ENCODE measurements around the gene CASTOR2. TPM values are rescaled to one million over a fixed set of nuclear protein-coding genes. Genes with fewer than 3 reads are reported as not detected.
"Not testable (repeated sequence)": the region's sequence is repeated elsewhere in the genome, so short reads cannot be mapped to it uniquely, and the experiment has no call there.

CASTOR2 gene
- total RNA-seq, 1 experiment from 2014 or later: 26.5 TPM

- not testable (repeated sequence) for H2BK15ac ChIP-seq (ENCODE audit: low read depth, low read length); H3K4me3 Mint-ChIP-seq; H4K5ac ChIP-seq (ENCODE audit: insufficient read length, low read depth, low read length); H3K79me2 ChIP-seq (ENCODE audit: insufficient read depth, low read length); H2BK120ac ChIP-seq (ENCODE audit: low read depth, low read length, poor library complexity, severe bottlenecking); H3K23ac ChIP-seq (ENCODE audit: insufficient read length, low read depth, low read length); H3K4me2 ChIP-seq (ENCODE audit: insufficient read depth, insufficient read length, low read length); H2AFZ ChIP-seq (ENCODE audit: low read length); H3T11ph ChIP-seq (ENCODE audit: low read length); H3K27ac ChIP-seq (ENCODE audit: insufficient read length, low read depth, low read length); H2BK12ac ChIP-seq (ENCODE audit: insufficient read length, low read depth, low read length); H3K9me3 Mint-ChIP-seq; H4K8ac ChIP-seq (replicated peaks; ENCODE audit: insufficient read length, low read depth, low read length); H3K79me1 ChIP-seq (ENCODE audit: insufficient read depth, low read depth, low read length, poor library complexity, severe bottlenecking); H4K91ac ChIP-seq (ENCODE audit: insufficient read length, low read depth, low read length); H3K4me1 Mint-ChIP-seq; H3K9ac ChIP-seq (ENCODE audit: extremely low read depth, insufficient read length, low read length); H3K18ac ChIP-seq (ENCODE audit: insufficient read length, low read depth, low read length); H2BK5ac ChIP-seq (ENCODE audit: insufficient read length, low read length); H3K36me3 Mint-ChIP-seq (ENCODE audit: insufficient read depth in 1 of 3, low read depth in 3 of 3); H3K4me1 ChIP-seq (ENCODE audit: insufficient read depth, low read length); H3K9me3 ChIP-seq (ENCODE audit: control insufficient read depth, low read depth, low read length); DNase-seq; H3K4ac ChIP-seq (ENCODE audit: low read depth, low read length); H2AK5ac ChIP-seq (ENCODE audit: insufficient read length, low read length); H3K56ac ChIP-seq (ENCODE audit: insufficient read length, low read depth, low read length); H3K27me3 ChIP-seq (ENCODE audit: insufficient read depth, low read length); H3K23me2 ChIP-seq (ENCODE audit: insufficient read length, low read depth, low read length, poor library complexity, severe bottlenecking); H3K27ac Mint-ChIP-seq; H2BK20ac ChIP-seq (ENCODE audit: low read depth, low read length, poor library complexity, severe bottlenecking); H3K14ac ChIP-seq (ENCODE audit: insufficient read depth, low read length); H3K27me3 Mint-ChIP-seq (ENCODE audit: low read depth); H4K20me1 ChIP-seq (ENCODE audit: control insufficient read depth, insufficient read depth, insufficient read length)
- WGBS (ENCODE audit: extremely low coverage, insufficient read length, low lambda C conversion rate): no CpG with 5 or more reads among the region's 3 CpGs
Observed at GRCh38 chr7:74947741-74948140, 16.8 kb upstream of the CASTOR2 start.

- not testable (repeated sequence) for H3K27me3 ChIP-seq (ENCODE audit: insufficient read depth, low read length); H3K23ac ChIP-seq (ENCODE audit: insufficient read length, low read depth, low read length); H2BK12ac ChIP-seq (ENCODE audit: insufficient read length, low read depth, low read length); H2AFZ ChIP-seq (ENCODE audit: low read length); H3K9me3 ChIP-seq (ENCODE audit: control insufficient read depth, low read depth, low read length); H4K8ac ChIP-seq (replicated peaks; ENCODE audit: insufficient read length, low read depth, low read length); H3T11ph ChIP-seq (ENCODE audit: low read length); H3K27ac ChIP-seq (ENCODE audit: insufficient read length, low read depth, low read length); H3K36me3 Mint-ChIP-seq (ENCODE audit: insufficient read depth in 1 of 3, low read depth in 3 of 3); H3K56ac ChIP-seq (ENCODE audit: insufficient read length, low read depth, low read length); H4K20me1 ChIP-seq (ENCODE audit: control insufficient read depth, insufficient read depth, insufficient read length); H3K79me1 ChIP-seq (ENCODE audit: insufficient read depth, low read depth, low read length, poor library complexity, severe bottlenecking); DNase-seq; H2BK15ac ChIP-seq (ENCODE audit: low read depth, low read length); H3K9me3 Mint-ChIP-seq; H3K4me1 ChIP-seq (ENCODE audit: insufficient read depth, low read length); H3K18ac ChIP-seq (ENCODE audit: insufficient read length, low read depth, low read length); H4K91ac ChIP-seq (ENCODE audit: insufficient read length, low read depth, low read length); H3K4me2 ChIP-seq (ENCODE audit: insufficient read depth, insufficient read length, low read length); H2AK5ac ChIP-seq (ENCODE audit: insufficient read length, low read length); H3K79me2 ChIP-seq (ENCODE audit: insufficient read depth, low read length); H3K23me2 ChIP-seq (ENCODE audit: insufficient read length, low read depth, low read length, poor library complexity, severe bottlenecking); H2BK120ac ChIP-seq (ENCODE audit: low read depth, low read length, poor library complexity, severe bottlenecking); H3K14ac ChIP-seq (ENCODE audit: insufficient read depth, low read length); H3K27ac Mint-ChIP-seq; H3K9ac ChIP-seq (ENCODE audit: extremely low read depth, insufficient read length, low read length); H3K27me3 Mint-ChIP-seq (ENCODE audit: low read depth); H3K4me3 Mint-ChIP-seq; H2BK5ac ChIP-seq (ENCODE audit: insufficient read length, low read length); H4K5ac ChIP-seq (ENCODE audit: insufficient read length, low read depth, low read length); H3K4ac ChIP-seq (ENCODE audit: low read depth, low read length); H2BK20ac ChIP-seq (ENCODE audit: low read depth, low read length, poor library complexity, severe bottlenecking); H3K4me1 Mint-ChIP-seq
- WGBS (ENCODE audit: extremely low coverage, insufficient read length, low lambda C conversion rate): no CpG with 5 or more reads among the region's 8 CpGs
Observed at GRCh38 chr7:74953774-74954173, 10.7 kb upstream of the CASTOR2 start.

Measured in H9 (cell line).